ENCODE data around the gene DOCK2.

The DOCK2 gene

GRCh38 chr5:170046241-170046640 lies 409.2 kb downstream of the DOCK2 start:
- H3K9me3 Mint-ChIP-seq = peaks cover 12% of the 10 kb centered on the region
- no peaks in the 10 kb centered on the region for H3K27me3 Mint-ChIP-seq
- H3K4me3 Mint-ChIP-seq = no peak overlapping the region
- H3K4me1 Mint-ChIP-seq (ENCODE audit: low read depth) = peaks cover 18% of the 10 kb centered on the region
- intact Hi-C loops (cut with micrococcal nuclease) = no loop called here
- H3K36me3 Mint-ChIP-seq (ENCODE audit: low read depth) = peaks cover 99% of the 10 kb centered on the region
- H3K27ac Mint-ChIP-seq = no peak overlapping the region

GRCh38 chr5:170049713-170050112 lies 412.6 kb downstream of the DOCK2 start:
- H3K4me3 Mint-ChIP-seq = no peak overlapping the region
- H3K27me3 Mint-ChIP-seq = no peaks in the 10 kb centered on the region
- peaks cover 24% of the 10 kb centered on the region for H3K4me1 Mint-ChIP-seq (ENCODE audit: low read depth)
- H3K36me3 Mint-ChIP-seq (ENCODE audit: low read depth) = peaks cover 98% of the 10 kb centered on the region
- intact Hi-C loops (cut with micrococcal nuclease) = no loop called here
- H3K27ac Mint-ChIP-seq = no peak overlapping the region
- peaks cover 17% of the 10 kb centered on the region for H3K9me3 Mint-ChIP-seq

- peaks cover 24% of the 10 kb centered on the region for H3K4me1 Mint-ChIP-seq (ENCODE audit: low read depth)
- H3K36me3 Mint-ChIP-seq (ENCODE audit: low read depth) = peaks cover 99% of the 10 kb centered on the region
- H3K27me3 Mint-ChIP-seq = no peaks in the 10 kb centered on the region
- H3K9me3 Mint-ChIP-seq = peaks cover 28% of the 10 kb centered on the region
- no peak overlapping the region for H3K27ac Mint-ChIP-seq
- no peak overlapping the region for H3K4me3 Mint-ChIP-seq
- intact Hi-C loops (cut with micrococcal nuclease) = no loop called here
Measured at GRCh38 chr5:170053896-170054295, 416.8 kb downstream of the DOCK2 start.

GRCh38 chr5:170055606-170056005 lies 418.5 kb downstream of the DOCK2 start:
- Mint-ChIP-seq H3K4me1 (ENCODE audit: low read depth) (peaks cover 12% of the 10 kb centered on the region), H3K9me3 (peaks cover 21% of the 10 kb centered on the region), H3K27ac (no peak overlapping the region), H3K27me3 (no peaks in the 10 kb centered on the region), H3K4me3 (no peak overlapping the region), H3K36me3 (ENCODE audit: low read depth) (peaks cover 99% of the 10 kb centered on the region)
- intact Hi-C loops (cut with micrococcal nuclease) = no loop called here

GRCh38 chr5:170056561-170057267 lies 419.6 kb downstream of the DOCK2 start:
- Mint-ChIP-seq H3K4me1 (ENCODE audit: low read depth) (peaks cover 1% of the 10 kb centered on the region), H3K4me3 (no peak overlapping the region), H3K9me3 (peaks cover 12% of the 10 kb centered on the region), H3K27ac (no peak overlapping the region), H3K27me3 (no peaks in the 10 kb centered on the region), H3K36me3 (ENCODE audit: low read depth) (peaks cover 99% of the 10 kb centered on the region)
- intact Hi-C loops (cut with micrococcal nuclease) = no loop called here

GRCh38 chr5:170057311-170057710 lies 420.2 kb downstream of the DOCK2 start:
- peaks cover 99% of the 10 kb centered on the region for H3K36me3 Mint-ChIP-seq (ENCODE audit: low read depth)
- H3K27ac Mint-ChIP-seq = no peak overlapping the region
- no peaks in the 10 kb centered on the region for H3K4me1 Mint-ChIP-seq (ENCODE audit: low read depth)
- peaks cover 12% of the 10 kb centered on the region for H3K9me3 Mint-ChIP-seq
- H3K4me3 Mint-ChIP-seq = no peak overlapping the region
- no peaks in the 10 kb centered on the region for H3K27me3 Mint-ChIP-seq
- intact Hi-C loops (cut with micrococcal nuclease) = no loop called here

- peaks cover 12% of the 10 kb centered on the region for H3K9me3 Mint-ChIP-seq
- no peaks in the 10 kb centered on the region for H3K4me1 Mint-ChIP-seq (ENCODE audit: low read depth)
- no peak overlapping the region for H3K27ac Mint-ChIP-seq
- no peak overlapping the region for H3K4me3 Mint-ChIP-seq
- intact Hi-C loops (cut with micrococcal nuclease) = no loop called here
- H3K27me3 Mint-ChIP-seq = no peaks in the 10 kb centered on the region
- peaks cover 99% of the 10 kb centered on the region for H3K36me3 Mint-ChIP-seq (ENCODE audit: low read depth)
Measured at GRCh38 chr5:170059221-170059620, 422.1 kb downstream of the DOCK2 start.

GRCh38 chr5:170067152-170067551 lies 430.1 kb downstream of the DOCK2 start:
- H3K4me3 Mint-ChIP-seq = no peak overlapping the region
- no peak overlapping the region for H3K27ac Mint-ChIP-seq
- no peaks in the 10 kb centered on the region for H3K27me3 Mint-ChIP-seq
- H3K4me1 Mint-ChIP-seq (ENCODE audit: low read depth) = no peaks in the 10 kb centered on the region
- peaks cover 96% of the 10 kb centered on the region for H3K36me3 Mint-ChIP-seq (ENCODE audit: low read depth)
- H3K9me3 Mint-ChIP-seq = no peaks in the 10 kb centered on the region
- intact Hi-C loops (cut with micrococcal nuclease) = no loop called here

- Mint-ChIP-seq H3K27ac (no peak overlapping the region), H3K9me3 (no peaks in the 10 kb centered on the region), H3K27me3 (no peaks in the 10 kb centered on the region), H3K4me1 (ENCODE audit: low read depth) (no peaks in the 10 kb centered on the region), H3K4me3 (no peak overlapping the region), H3K36me3 (ENCODE audit: low read depth) (peaks cover 90% of the 10 kb centered on the region)
- intact Hi-C loops (cut with micrococcal nuclease) = no loop called here
Measured at GRCh38 chr5:170067574-170068170, 430.6 kb downstream of the DOCK2 start.

- Mint-ChIP-seq H3K27me3 (no peaks in the 10 kb centered on the region), H3K36me3 (ENCODE audit: low read depth) (peaks cover 91% of the 10 kb centered on the region), H3K4me3 (no peak overlapping the region), H3K4me1 (ENCODE audit: low read depth) (no peaks in the 10 kb centered on the region), H3K27ac (no peak overlapping the region), H3K9me3 (no peaks in the 10 kb centered on the region)
- intact Hi-C loops (cut with micrococcal nuclease) = no loop called here
Measured at GRCh38 chr5:170069512-170069911, 432.4 kb downstream of the DOCK2 start.

GRCh38 chr5:170070556-170071412 lies 433.7 kb downstream of the DOCK2 start:
- H3K36me3 Mint-ChIP-seq (ENCODE audit: low read depth) = peaks cover 91% of the 10 kb centered on the region
- intact Hi-C loops (cut with micrococcal nuclease) = no loop called here
- H3K9me3 Mint-ChIP-seq = no peaks in the 10 kb centered on the region
- H3K27me3 Mint-ChIP-seq = no peaks in the 10 kb centered on the region
- no peak overlapping the region for H3K4me3 Mint-ChIP-seq
- no peak overlapping the region for H3K27ac Mint-ChIP-seq
- H3K4me1 Mint-ChIP-seq (ENCODE audit: low read depth) = no peaks in the 10 kb centered on the region

- Mint-ChIP-seq H3K9me3 (no peaks in the 10 kb centered on the region), H3K27me3 (no peaks in the 10 kb centered on the region), H3K36me3 (ENCODE audit: low read depth) (peaks cover 91% of the 10 kb centered on the region), H3K27ac (no peak overlapping the region), H3K4me1 (ENCODE audit: low read depth) (no peaks in the 10 kb centered on the region), H3K4me3 (no peak overlapping the region)
- intact Hi-C loops (cut with micrococcal nuclease) = no loop called here
Measured at GRCh38 chr5:170071748-170072147, 434.7 kb downstream of the DOCK2 start.

- Mint-ChIP-seq H3K27ac (no peak overlapping the region), H3K36me3 (ENCODE audit: low read depth) (peaks cover 91% of the 10 kb centered on the region), H3K9me3 (no peaks in the 10 kb centered on the region), H3K4me3 (no peak overlapping the region), H3K27me3 (no peaks in the 10 kb centered on the region), H3K4me1 (ENCODE audit: low read depth) (no peaks in the 10 kb centered on the region)
- intact Hi-C loops (cut with micrococcal nuclease) = no loop called here
Measured at GRCh38 chr5:170075696-170076095, 438.6 kb downstream of the DOCK2 start.

GRCh38 chr5:170076211-170076610 lies 439.1 kb downstream of the DOCK2 start:
- Mint-ChIP-seq H3K27ac (no peak overlapping the region), H3K36me3 (ENCODE audit: low read depth) (peaks cover 91% of the 10 kb centered on the region), H3K27me3 (no peaks in the 10 kb centered on the region), H3K9me3 (no peaks in the 10 kb centered on the region), H3K4me1 (ENCODE audit: low read depth) (no peaks in the 10 kb centered on the region), H3K4me3 (no peak overlapping the region)
- intact Hi-C loops (cut with micrococcal nuclease) = no loop called here

All from dendritic cell treated with granulocyte-macrophage colony-stimulating factor and Interleukin-4, amounts not matched to agents 40 ng/mL and 50 ng/mL, for 4 days (primary cell).